Tibial nerve (tissue), 4 donors: ENCODE measurements around the gene BAK1.

Experiments
- CTCF ChIP-seq, 5 experiments: fragments of 200-600 bp in 3 of 5; fragments of 450-650 bp in 2 of 5; sonication (generic) in 3 of 5; IDR thresholded peaks; one replicate each; pipeline ENCODE4 v1.5.1; 2016 to 2019; ENCODE audit warnings: antibody characterized with exemption in 5 of 5, mild to moderate bottlenecking in 3 of 5, moderate library complexity in 2 of 5
- EP300 ChIP-seq, 2 donors: sonication (generic); formaldehyde crosslinking; IDR thresholded peaks; one replicate each; pipeline ENCODE4 v1.6.1; 2017; ENCODE audit warnings: antibody characterized with exemption in 2 of 2, mild to moderate bottlenecking in 1 of 2
- POLR2A ChIP-seq, 2 donors: fragments of 450-650 bp; IDR thresholded peaks; one replicate each; pipeline ENCODE4 v1.6.1; 2017; ENCODE audit warnings: antibody characterized with exemption in 2 of 2, mild to moderate bottlenecking in 2 of 2, moderate library complexity in 2 of 2

DNA sequence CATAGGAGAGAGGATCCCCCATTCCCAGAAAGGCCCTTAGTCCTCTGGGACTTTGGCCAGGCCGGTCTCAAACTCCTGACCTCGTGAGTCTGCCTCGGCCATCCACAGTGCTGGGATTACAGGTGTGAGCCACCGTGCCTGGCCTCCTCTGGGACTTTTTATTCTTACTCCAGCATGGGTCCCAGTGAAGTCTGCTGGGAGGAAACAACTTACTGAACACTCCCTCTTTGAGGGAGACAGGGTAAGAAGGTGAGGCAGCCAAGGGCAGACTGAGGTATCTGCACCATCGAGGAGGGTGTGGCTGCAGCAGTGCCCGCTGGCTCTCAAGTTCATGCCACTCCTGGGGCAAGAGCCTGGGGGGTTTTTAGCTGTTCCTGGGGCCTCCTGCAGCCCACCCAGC lies 2.4 kb downstream of the BAK1 start:
- no peak for TF ChIP-seq CTCF (IDR thresholded peaks at IDR 0.05)
- no peak for TF ChIP-seq POLR2A (IDR thresholded peaks at IDR 0.05)
- no peak for TF ChIP-seq EP300 (IDR thresholded peaks at IDR 0.05)
